Amygdala (tissue), 56 donors: ENCODE results near the gene MCM3AP.
"Not testable (repeated sequence)": the region's sequence is repeated elsewhere in the genome, so short reads cannot be mapped to it uniquely, and the experiment has no call there.

Experiments used
- DNase-seq, 56 donors: peaks; one replicate each; lab custom pipeline; 2025; lab: John Stamatoyannopoulos, UW

Gene MCM3AP

DNA sequence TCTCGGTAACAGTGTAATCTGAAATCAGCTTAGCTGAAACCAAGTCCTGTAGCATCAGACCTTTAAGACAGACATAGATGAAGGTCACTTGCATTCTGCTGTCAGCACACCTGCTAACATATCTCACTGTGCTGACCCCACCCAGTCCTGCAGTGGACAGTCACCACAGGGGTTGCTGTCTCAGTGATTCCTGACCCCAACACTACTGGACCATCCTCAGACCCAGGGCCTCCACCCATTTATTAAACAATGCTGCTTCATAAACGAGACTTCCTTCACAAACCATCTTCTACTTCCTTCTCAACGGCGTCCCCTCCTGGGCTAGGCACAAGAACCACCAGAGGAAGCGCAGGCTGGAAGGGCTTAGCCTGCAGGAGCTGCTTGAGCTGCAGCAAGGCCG, 39.1 kb downstream of the MCM3AP start:
- no peak for DNase-seq

DNA sequence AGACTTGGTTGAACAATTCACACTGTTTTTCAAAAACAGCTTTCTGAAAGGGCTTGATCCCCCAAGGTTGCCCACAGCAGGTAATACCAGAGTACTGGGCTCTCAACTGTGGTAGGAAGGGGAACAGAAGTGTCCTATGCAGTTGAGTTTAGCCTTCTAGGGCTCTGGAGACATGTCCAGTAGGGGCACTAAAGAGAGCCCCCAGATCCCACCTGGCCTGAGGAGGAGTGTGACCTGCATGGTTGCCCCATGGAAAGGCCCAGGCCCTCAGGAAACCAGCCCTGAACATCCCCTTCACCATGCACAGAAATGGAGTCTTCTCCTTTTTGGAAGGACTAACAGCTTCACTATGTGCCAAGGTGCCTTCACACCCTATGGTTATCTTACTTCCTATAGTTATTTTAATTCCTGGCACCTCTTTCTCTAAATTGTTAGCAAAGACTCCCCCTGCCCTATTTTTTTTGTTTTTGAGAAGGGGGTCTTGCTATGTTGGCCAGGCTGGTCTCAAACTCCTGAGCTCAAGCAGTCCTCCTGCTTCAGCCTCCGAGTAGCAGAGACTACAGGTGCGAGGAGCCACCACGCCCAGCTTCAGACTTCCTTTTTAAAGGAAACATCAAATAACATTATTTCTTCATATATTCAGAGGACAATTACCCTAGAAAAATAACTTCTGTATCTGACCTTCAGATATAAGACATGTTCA, 40.0 kb downstream of the MCM3AP start:
- no peak for DNase-seq

DNA sequence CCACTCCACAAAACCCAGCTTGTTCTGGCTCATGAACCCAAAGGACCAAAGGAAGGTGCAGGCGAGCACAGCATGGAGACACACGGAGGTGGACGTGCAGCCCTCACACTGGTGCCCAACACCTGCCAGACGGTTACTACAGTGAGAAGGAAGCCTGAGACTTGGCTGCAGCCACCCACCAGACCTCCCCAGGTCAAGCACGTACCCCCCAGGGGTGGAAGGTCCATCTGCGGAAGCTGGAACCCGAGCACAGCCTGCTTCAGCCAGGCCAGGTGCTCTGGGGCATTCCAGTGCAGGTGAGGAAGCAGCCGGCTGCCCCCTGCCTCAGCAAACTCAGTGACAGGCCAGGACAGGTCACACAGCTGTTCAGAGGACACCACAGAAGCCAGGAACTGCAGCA, 40.8 kb downstream of the MCM3AP start:
- DNase-seq, result no peak

DNA sequence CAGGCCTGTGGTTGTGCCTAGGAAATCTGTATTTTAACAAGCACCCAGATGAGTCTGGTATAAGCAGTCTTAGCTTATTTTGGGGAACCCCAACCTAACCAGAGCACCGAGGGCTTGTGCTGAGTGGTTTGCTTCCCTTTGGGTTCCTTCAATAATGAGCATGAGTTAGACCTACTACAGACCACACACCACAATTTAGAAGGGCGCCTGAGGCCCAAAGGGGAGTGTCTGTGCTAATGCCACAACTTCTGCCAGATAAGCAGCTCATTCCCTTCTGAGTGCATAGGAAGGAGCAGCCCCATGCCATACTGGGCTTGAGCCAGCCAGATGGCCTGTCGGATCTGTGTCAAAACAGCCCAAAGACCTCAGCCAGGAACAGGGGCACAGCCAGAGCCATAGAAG, 41.5 kb downstream of the MCM3AP start:
- peak in 5 of 56 donors; percentile 36 to 57 (median 41) for DNase-seq

DNA sequence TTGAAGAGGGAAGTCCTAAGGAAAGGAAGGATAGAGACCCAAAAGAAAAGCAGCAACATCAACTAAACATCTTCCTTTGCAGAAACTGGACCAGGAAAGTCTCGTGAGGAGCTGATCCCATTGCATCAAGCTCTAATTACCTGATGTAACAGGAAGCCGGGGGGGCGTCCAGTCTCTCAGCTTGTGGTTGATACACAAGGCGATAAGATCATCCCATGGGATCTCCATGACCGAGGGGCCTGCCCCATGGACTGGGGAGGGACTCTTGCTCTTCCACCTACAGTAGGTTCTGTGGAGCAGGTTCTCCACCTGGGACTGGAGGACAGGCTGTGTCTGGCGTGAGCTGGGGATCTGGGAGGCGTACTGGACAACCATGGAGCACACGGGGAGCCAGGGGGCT, 42.1 kb downstream of the MCM3AP start:
- DNase-seq, result no peak

DNA sequence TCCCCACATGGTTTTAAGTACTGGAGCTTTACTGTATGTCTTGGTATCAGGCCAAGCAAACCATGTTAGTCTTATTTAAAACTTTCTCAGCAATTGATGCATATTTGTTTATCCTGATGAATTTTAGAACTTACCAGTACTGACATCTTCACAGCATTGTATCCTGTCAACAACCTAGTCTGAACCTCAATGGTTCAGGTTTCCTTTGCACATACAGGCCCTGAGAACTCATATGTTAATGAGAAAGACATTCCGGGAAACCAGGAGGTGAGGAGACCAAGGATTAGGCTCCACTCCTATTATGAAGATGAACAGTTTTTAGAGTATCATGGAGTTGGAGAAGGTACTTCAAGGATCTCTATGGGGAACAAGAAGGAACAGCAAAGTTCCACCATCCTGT, 43.8 kb downstream of the MCM3AP start:
- not testable (repeated sequence) for DNase-seq

DNA sequence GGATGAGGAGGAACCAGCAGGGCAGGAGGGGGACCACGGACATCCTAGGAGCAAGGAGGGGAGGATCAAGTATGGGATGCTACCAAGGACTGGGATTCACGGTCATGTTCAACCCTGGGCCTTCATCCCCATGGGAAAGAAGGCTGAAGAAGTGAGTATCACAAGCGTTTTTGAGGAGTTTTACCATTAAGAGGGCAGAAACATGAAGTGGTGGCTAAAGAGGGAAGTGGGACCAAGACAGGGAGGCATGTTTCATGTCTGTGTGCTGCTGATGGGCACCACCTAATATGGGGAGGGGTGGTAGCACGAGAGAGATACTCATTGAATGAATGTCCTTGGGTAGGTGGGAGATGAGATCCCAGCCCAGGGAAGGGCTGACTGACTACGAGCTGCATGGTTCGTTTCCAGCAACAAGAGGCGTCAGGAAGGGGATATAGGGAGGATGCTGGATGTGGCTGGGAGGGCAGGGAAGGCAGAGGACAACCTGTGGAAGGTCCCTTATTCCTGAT, 45.5 kb downstream of the MCM3AP start:
- no peak for DNase-seq

DNA sequence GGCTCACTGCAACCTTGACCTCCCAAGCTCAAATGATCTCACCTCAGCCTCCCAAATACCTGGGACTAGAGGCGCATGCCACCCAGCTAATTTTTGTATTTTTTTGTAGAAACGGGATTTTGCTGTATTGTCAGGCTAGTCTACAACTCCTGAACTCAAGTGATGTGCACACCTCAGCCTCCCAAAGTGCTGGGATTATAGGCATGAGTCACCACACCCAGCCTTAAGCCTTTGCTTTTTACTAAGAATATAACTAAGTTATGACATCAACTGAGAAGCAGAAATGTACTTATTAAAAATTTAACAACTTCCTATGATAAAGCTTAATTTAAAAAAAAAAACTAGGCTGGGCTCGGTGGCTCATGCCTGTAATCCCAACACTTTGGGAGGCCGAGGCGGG, 47.9 kb downstream of the MCM3AP start:
- DNase-seq, result no peak

DNA sequence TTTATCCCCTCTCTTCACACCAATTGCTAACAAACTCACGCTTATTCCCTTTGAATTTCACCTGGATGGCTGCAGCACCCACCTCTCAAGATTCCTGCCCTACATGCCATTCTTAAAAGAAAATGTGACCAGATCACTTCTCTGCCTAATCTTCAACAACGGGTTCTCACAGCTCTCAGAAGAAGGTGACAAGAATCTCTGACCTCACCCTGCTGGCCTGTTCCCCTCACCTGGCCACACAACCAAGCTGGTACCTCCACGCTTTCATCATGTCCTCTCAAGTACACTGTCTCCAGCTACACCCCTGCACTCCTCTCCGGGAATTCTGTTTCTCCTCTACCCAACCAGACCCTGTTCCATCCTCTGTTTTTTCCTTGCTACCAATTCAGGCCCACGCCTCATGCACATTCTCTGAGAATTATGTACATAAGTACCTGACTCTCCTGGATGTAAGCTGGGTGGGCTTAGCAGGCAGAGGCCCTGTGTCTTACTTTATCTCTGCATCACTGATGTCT, 50.9 kb downstream of the MCM3AP start:
- no peak for DNase-seq

DNA sequence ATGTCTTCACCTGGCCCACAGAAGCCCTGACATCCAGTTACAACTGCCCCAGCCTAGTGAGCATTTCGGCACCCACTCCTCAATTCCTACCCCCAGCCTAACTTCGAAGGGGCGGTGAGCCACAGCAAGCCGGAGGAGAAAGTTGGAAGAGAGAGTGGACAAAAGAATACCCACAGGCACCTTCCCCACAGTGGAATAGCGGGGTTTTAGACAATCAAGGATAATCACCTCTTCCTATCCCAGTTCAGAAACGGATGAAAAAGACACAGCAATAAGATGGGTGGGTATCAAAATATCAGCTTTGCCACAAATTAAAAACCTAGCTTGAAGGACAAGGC, 55.5 kb downstream of the MCM3AP start:
- no peak for DNase-seq

DNA sequence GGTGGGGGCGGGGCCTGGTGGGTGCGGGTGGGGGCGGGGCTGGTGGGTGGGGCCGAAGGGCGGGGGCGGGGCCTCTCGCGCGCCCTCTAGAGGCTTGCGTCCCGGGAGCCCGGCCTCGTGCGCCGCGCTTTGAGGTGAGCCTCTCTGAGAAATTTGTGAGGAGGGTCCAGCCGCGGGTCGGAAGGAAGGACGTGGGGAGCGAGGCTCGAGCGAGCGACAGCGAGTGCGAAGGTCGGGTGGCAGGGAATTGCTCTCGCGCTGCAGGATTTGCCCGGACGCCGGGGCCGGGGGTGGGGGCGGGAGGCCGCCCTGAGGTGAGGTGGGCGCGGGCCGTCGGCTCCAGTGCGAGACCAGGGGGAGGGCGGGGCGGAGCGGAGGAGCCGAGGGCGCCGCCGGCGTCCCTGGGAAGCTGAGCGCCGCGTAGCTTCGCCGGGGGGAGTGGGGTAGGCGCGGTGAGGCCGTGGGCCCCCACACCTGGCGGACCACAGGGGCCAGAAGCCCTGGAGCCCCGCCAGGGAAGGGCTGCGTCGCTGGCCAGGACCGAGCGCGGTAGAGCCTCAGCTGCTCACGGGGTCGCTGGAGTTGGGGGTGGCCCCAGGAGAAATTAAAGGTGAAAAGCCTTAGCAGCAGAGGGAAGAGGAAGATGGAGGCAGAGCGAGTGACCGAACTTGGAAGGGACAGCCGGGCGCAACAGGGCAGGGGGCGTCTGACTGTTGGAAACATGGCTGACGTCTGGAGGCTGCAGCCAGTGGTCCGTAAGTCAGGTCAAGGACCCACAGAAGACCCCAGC, 56.1 kb downstream of the MCM3AP start:
- peak in 9 of 56 donors; percentile 60 to 90 (median 70) for DNase-seq

DNA sequence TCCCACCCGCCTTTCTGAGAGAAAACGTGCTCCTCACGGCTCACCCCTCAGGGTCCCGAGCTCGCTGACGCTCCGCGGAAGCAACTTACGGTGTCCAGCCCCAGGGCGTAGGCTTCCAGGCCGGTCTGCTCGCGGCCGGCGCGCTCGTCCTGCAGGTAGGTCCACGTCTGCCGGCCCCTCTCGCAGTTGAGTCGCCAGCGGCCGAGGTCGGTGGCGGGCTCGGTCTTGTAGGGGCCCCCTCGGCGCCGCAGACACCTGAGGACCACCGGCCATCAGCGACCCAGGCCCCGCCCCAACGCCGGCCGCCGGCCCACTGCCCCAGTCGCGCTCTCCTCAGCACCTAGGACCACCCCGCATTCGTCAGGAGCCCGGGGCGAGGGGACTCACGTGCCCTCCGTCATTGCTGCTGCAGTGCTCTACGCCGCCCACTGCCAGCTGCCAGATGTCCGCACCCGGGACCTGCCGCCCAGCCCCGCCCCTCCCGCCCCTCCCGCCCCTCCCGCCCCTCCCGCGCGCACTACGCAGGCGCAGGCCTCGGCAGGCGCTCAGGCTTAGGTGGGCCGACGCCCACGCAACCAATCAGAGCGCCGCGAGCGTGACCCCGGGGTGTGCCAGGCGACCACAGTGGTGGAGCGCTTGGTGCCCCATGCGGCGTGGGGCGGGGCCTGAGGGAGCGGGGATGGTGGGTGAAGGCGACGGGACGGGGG, 56.9 kb downstream of the MCM3AP start, which contains the start of gene LSS:
Gene LSS, minus strand, starts transcription at position 430 of the 707 bp plus-strand sequence. Its CDS starts 29 bp downstream, at position 401.
- DNase-seq, result peak; percentile 24 to 99 (median 94)

DNA sequence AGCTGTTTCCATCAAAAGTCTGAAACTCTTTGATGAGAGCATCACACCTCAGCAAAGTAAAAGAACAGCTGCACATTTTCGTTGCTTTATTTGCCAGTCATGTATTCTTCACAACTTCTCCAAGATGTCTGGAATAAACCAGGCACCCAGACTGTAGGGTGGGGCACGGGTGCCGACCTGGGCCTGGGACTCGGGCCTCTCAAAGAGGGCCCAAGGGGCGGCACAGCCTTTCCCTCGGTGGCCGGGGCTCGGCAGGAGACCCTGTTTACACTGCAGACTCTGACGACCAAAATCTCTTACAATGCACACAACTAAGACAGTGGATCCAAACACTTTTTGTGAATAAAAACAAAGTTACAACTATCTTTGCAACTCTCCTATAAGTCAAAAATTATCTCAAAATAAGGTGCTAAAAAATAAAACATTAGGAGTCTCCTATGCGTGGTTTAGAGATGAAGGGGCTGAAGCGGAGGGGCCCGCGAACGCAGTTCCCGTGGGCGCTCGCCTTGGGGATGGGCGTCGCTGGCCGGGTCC, 57.5 kb downstream of the MCM3AP start:
- no peak for DNase-seq

DNA sequence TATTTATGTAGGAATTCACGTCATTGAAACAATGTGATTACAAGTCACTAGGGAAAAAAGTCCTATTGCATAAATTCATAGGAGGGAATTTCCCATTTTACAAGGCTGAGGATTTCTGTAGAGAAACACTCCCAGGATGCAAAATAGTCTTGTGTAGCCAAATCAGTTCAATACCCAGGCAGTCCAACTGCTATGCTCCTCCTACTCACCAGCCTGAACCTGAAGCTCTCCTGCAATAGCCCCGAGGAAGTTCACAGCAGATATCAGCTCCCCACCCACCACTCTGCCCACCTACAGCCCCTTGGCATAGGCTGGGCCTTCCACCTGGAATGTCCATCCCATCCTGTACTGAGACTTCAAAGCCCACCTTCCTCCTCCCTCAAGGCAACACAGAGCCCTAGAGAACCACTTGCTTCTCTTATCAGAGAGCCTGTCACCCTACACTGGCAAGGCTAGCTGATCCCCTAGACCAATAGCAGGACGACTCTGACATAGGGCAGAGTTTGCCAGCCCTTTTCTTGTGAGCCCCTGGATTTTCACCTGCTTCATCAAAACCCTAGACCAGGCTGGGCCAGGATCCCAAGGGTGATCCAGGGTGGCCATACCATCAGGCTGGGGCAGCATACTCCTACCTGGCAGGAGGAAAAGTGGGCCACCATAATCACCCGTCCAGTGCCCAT, 58.4 kb downstream of the MCM3AP start:
- DNase-seq, result peak in 2 of 56 donors; percentile 11 to 17

DNA sequence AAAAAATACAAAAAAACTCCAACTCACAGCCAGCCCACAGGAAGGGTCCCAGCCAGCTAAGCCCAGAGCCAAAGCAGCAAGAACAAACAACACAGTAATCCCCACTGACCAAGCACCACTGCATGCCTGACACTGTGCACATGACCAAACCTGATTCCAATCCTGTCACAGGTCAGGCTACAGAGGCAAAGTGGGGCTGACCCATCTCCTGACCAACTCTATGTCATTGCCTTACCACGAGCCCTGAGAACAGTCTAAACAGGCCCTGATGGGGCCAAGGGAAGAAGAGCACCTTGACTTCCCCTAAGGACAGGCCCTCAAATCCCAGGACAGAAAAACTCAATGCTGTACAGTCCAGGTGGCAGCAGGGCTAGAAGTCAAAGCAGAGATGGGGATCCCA, 59.3 kb downstream of the MCM3AP start:
- DNase-seq, result peak in 3 of 56 donors; percentile 12 to 44 (median 19)

DNA sequence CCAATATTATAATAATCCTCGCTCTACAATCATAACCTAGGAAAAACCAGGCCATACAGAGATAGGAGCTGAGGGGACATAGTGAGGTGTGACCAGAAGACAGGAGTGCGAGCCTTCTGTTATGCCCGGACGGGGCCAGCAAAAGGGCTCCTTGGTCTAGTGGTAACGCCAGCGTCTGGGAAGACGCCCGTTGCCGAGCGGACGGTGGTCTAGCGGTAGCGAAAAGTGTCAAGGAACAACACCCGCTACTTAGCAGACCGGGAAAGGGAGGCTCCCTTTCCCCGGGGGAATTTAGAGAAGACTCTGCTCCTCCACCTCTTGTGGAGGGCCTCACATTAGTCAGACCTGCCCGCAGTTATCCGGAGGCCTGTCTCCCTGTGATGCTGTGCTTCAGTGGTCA, 61.8 kb downstream of the MCM3AP start:
- DNase-seq, result not testable (repeated sequence)

DNA sequence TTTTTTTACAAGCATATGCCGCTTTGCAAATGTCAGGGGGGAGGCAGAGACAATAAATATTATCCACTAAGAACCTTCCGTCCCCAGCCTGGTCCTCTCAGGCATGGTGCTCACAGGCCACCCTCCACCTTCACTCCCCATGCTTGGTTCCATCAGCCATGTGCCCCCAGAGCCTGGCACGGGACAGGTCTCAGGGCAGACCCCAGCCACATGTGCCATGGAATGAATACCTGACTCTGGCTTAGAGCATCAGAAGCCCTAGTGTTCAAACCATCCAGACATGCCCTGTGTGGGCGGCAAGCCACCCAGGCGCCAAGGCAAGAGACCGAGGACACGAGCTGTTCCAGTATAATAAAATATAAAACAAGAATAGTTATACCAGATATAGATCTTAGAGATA, 62.2 kb downstream of the MCM3AP start:
- DNase-seq, result no peak

DNA sequence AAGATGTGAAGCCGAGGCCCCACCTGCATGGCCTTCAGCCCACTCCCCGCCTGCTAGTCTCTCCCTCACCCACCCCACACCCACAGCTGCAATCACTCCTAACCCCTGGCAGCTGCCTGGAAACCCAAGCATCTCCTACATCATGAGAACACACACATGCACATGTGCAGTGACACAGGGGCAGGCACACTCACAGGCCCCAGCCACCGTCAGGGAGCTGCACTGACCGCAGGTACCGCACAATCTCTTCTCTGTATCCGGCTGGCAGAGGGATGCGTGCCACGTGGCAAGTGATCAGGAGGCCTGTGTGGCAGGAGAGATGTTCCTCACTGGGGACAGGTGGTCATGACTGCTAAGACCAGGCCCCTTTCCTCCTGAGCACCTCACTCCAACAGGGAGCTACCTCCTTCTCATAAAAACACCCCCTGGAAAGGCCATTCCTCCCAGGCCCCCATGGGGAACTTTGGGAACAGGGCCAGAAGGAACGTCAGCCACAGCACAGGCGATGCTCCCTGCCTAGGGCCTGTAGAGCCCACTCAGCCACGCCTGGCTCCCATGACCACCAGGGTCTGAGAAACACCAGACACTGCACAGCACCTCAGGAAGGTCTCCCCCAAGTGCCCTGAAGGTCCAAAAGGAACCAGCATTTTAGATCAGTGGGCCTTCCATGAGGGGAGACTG, 62.8 kb downstream of the MCM3AP start:
- no peak for DNase-seq

DNA sequence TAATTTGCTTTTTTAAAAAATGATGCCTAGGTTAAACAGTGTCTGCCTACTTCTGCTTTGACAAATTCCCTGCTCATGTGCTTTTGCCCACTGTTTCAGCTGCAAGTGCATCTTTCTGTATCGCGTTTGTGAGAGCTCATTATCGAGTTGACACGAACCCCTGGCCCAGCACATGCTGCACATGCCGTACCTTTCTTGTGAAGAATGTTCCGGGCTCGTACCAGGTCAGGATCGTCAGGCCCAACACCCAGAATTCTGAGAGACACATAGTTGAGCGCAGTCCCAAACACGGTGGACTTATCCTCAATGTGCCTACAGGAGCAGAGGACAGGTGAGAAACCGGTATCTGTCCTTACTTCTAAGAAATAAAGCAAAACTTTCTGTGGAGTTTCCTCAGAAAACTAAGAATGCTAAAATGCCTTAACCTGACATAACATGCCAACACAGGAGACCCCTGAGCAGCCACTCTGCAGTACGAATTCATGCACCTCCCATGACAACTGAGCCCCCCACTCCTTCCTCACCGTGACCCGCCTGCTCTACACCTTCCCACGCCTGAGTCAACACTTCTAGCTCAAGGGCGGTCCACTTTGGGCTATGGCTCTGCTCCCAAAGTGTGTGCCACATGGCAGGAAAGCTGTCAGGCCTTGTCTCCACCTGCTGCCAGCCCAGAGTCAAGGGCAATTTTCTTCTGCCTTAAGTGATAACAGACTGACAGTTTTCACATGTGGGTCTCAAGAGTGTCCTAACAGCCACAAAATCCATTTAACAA, 63.6 kb downstream of the MCM3AP start:
- DNase-seq, result no peak
